CD4-positive, alpha-beta T cell treated with Interleukin-4 for 4 hours (primary cell): ENCODE results near the gene FRMD4A.

Experiments used
- DNase-seq: peaks from one replicate; pipeline ENCODE4 v3.0.0-alpha.2; 2020

Gene FRMD4A

DNA sequence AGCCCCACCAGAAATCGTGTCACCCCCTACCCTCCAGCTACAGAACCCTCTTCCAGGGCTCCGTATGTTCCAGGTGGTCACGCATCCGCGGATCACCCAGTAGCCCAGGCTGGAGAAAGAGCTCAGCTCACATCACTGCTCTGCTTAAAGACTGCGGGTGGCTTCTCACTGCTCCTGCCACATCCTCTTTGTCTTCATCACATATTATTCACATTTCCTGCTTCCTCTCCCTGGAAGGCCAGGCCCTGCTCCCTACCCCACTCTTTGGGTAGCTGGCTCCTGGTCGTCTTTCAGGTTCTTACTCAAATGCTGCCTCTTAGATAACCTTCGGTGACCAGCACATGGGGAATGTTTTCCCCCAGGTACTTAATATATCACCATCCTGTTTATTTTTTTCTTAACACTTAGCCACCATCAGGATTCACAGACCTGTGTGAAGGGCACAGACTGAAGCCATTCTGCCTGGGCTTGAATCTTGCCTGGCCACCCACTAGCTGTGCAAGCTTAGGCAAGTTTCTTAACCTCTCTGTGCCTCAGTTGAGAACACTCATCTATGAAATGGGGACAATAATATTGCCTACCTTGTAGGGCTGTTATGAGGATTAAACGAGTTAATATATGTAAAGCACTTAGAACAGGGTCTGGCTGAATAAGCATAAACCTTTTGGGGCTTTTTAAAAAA is 436.2 kb downstream of the FRMD4A start:
- no peak for DNase-seq

- no peak for DNase-seq
These were observed 436.8 kb downstream of the FRMD4A start for GRCh38 chr10:13893926-13894325.

GRCh38 chr10:13892871-13893270 is 437.9 kb downstream of the FRMD4A start:
- no peak for DNase-seq

- no peak for DNase-seq
These were observed 438.7 kb downstream of the FRMD4A start for GRCh38 chr10:13892001-13892491.

DNA sequence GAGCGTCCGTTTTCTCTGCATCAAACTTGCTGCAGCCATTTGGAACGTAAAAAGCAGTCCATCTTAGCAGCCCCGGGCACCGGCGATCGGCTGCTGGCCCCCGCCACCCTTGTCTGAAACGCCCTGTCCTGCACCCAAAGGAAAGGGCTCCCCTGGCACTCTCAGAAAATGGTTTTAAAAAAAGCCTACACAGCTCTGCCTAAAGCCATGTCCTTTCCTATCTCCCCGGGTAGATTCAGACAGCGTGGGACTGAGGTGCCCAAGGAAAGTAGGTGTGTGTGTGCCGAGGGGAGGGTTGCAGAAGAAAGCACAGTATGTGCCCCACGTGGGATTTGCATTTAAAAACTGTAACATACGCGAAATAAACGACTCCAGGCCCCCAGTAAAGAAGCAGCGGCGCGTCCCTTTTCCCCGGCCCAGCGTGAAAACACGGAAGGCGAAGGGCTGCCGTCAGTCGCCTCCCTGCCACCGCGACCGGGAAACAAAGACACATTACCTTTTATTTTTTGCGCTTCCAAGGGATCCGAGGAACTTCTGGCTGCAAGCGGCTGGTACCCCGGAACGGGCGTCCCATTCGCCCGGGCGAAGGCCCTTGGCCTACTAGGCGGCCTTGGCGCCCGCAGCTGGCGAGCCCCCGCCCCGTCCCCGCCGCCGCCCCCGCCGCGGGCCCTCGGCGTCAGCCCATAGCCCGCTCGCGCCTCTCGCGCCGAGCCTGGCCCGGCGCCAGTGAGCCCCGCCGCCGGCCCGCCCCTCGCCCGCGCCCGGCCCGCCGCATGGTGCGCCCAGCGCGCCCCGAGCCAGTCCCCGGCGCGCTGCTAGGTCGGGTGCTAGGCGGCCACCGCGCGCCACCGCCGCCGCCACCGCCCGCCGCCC is 439.4 kb downstream of the FRMD4A start:
- no peak for DNase-seq

GRCh38 chr10:13890233-13891127 is 440.2 kb downstream of the FRMD4A start:
- DNase-seq = no peak

DNA sequence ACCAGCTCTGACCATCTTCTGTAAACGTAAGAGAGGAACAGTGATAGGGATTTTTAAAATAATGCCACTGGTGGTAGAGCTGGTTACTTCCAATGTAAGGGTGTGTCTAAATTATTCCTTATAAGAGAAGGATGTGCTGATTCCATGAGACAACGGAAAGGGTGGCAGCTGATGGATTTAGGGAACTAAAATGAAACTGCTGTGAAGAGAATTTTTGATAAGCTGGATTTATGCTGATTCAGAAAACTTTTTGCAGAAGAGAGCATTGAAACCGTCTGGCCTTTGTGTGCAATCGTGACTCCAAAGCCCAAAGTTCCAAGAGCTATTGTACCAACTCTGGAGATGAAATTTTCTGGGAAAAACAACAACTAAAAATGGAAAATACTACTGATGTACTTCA is 443.0 kb downstream of the FRMD4A start:
- no peak for DNase-seq

- no peak for DNase-seq
These were observed 445.3 kb downstream of the FRMD4A start for GRCh38 chr10:13885238-13885990.

- no peak for DNase-seq
These were observed 446.9 kb downstream of the FRMD4A start for GRCh38 chr10:13883636-13884444.

- DNase-seq = peak; percentile 10
These were observed 448.5 kb downstream of the FRMD4A start for GRCh38 chr10:13882119-13882711.

GRCh38 chr10:13880760-13881159 is 450.0 kb downstream of the FRMD4A start:
- no peak for DNase-seq

DNA sequence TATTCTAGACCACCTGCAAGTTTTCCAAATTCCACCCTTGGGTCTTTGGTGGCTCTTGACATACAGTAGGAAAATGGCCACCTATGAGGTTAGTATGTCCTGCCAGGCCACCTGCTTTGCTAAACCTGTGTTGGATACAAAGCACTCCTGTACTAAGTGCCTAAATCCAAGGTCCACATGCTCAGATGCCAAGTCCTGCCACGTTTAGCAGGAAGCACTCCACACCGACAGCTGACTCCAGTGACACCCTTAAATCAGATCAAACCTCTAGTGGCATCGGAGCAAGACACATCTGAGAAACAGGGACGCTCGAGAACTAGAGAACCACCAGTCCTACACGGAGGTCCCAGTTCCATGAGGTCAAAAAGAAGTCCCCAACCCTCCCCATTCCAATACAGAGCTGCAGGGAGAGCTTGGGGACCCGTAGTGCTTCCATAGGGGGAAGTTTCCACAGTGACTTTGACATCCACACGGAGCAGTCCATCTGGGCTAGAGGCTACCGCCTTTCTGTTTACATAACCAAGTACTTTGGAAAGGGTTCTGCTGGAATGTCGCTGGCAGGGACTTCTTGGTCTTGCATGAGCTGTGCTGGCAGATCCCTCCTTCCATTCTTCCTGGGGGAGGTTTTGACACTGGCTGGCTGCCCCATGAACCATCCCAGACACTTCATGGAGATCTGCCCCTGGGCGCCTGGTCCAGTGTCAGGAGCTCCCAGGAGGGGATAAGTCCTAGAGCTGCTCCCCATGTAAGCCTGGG is 453.4 kb downstream of the FRMD4A start:
- DNase-seq = no peak

GRCh38 chr10:13873196-13873595 is 457.5 kb downstream of the FRMD4A start:
- no peak for DNase-seq

DNA sequence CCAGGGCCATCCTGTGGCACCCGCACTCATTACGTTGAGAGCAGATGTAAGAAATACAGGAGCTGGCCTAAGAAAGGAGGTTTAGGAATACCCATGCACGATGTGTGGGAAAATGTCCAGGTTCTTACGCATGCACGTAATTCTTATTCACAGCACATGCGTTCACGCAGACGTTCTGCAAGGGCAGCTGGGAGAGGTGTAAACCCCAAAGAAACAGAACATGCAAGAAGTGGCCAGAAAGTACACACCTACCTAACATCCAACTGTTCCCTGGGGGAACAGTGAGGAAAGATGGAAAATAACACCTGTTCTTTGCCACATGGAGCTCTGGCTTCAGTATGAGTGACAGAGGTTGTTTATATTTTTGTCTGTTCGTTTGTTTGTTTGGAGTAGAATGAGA is 458.3 kb downstream of the FRMD4A start:
- no peak for DNase-seq

GRCh38 chr10:13871776-13872175 is 458.9 kb downstream of the FRMD4A start:
- DNase-seq = no peak

GRCh38 chr10:13871011-13871410 is 459.7 kb downstream of the FRMD4A start:
- no peak for DNase-seq

DNA sequence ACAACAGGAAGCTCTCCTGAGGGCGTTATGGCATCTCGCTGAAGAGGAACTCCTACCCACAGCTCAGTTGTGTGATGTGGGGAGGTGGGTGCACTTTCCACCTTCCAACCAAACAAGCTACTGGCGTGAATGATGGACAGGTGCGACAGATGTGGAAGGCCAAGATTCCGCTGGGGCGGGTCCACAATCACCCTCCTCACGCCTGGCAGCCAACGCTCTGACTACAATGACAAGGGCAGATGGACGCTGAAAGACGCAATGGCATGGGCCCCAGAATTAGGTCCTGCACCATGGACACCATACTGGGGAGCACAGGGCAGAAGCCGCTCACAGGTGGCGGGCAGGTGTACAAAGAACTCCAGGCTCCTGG is 461.4 kb downstream of the FRMD4A start:
- DNase-seq = no peak

DNA sequence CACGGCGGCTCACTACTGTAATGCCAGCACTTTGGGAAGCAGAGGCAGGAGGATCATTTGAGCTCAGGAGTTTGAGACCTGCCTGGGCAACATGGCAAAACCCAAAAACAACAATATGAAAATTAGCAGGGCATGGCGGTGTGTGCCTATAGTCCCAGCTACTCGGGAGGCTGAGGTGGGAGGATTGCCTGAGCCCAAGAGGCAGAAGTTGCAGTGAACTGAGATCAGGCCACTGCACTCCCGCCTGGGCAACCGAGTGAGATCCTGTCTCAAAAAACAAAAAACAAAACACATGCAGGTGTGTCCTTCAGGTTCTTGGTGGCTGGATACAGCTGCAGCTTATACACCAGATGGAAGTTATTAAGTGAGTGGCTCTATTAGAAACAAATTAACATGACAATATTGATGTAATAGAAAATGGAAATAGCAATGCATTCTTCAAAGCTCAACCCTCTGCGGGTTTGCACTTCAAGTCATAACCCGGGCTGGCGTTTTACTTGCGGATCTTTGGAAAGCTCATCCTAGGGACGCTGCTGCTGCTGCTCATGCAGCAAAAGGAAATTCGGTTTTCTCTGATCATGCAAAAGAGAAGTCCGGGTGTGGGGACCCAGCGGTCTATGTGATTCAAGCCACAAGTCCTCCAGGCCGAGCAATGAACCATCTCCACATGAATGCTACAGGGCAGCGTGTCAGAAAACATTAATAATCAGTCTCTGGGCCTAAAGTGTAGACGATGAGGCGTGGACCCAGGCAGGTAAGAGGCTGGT is 462.0 kb downstream of the FRMD4A start:
- no peak for DNase-seq

DNA sequence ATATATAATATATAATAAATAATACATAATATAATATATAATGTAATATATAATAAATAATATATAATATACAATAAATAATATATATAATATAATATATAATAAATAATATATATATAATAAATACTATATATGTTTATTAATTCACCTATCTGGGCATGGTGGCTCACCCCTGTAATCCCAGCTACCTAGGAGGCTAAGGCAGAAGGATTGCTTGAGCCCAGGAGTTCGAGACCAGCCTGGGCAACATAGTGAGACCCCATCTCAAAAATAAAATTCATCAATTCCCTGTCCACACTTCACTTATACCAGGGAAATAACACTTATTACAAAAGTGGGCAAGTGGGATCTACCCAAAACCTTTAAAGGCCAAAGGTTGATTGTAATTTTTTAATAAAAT is 462.9 kb downstream of the FRMD4A start:
- DNase-seq = no peak
